Measurements from ENCODE around the gene SLC37A3. TPM values are rescaled to one million over a fixed set of nuclear protein-coding genes. Genes with fewer than 3 reads are reported as not detected.

Gene SLC37A3
- total and polyA plus RNA-seq, 2 donors (not counting 3 experiments of a cell fraction or from before 2014, with no cell fraction given) = 32.7 to 59.7 TPM

- Histone ChIP-seq H4K20me1 (replicated peaks; ENCODE audit: control insufficient read depth, extremely low read depth, insufficient read depth, low read length) (no peaks in the 10 kb centered on the region), H3K4me3 (replicated peaks in 1 of 3; ENCODE audit: insufficient read depth in 1 of 3, low read depth in 1 of 3, low read length in 3 of 3) (no peak overlapping the region), H2AFZ (ENCODE audit: low read depth, low read length) (no peak overlapping the region), H3K9me1 (replicated peaks; ENCODE audit: control insufficient read depth, extremely low read depth, insufficient read depth, low read length) (no peaks in the 10 kb centered on the region), H3K4me2 (ENCODE audit: insufficient read depth, low read length) (no peak overlapping the region), H3K27me3 (ENCODE audit: control insufficient read depth in 2 of 2, insufficient read depth in 2 of 2, low read length in 2 of 2) (no peaks in the 10 kb centered on the region), H3K27ac (ENCODE audit: insufficient read depth, low read depth, low read length) (no peak overlapping the region), H3K9ac (replicated peaks; ENCODE audit: extremely low read depth, insufficient read depth, low read length) (no peak overlapping the region), H3K36me3 (ENCODE audit: control insufficient read depth in 2 of 2, extremely low read depth in 1 of 2, insufficient read depth in 2 of 2, low read length in 2 of 2) (peaks cover 0 to 4% of the 10 kb centered on the region in 2 experiments), H3K79me2 (ENCODE audit: control insufficient read depth, insufficient read depth, low read length) (no peaks in the 10 kb centered on the region), H3K9me3 (replicated peaks; ENCODE audit: control insufficient read depth, insufficient read depth, low read length) (no peaks in the 10 kb centered on the region), H3K4me1 (ENCODE audit: control insufficient read depth, extremely low read depth, insufficient read depth, low read length) (peaks cover 3% of the 10 kb centered on the region)
- POLR2A ChIA-PET = no interaction called here
- intact Hi-C loops (cut with micrococcal nuclease) (no loop called here), dilution Hi-C loops (cut with MboI; ENCODE audit: extremely low pct_ligation_motif_present, low sequenced_read_pairs) (no loop called here)
- CTCF ChIA-PET = interaction anchor here (1.1 kb wide), 1 partner anchor 728 kb away, joined by 4 read pairs; no protein-coding TSS in a partner anchor
- DNase-seq (ENCODE audit: low read depth, low spot score) (no peak), FAIRE-seq (no peak)
- TF ChIP-seq POLR2AphosphoS5 (IDR thresholded peaks at IDR 0.05; ENCODE audit: insufficient read depth, low read depth, low read length) (no peak), CTCF (IDR thresholded peaks at IDR 0.05; ENCODE audit: extremely low read depth in 1 of 2, insufficient read depth in 1 of 2, low read depth in 1 of 2, low read length in 2 of 2) (no peak), FOS (IDR thresholded peaks at IDR 0.05; ENCODE audit: borderline replicate concordance, insufficient read depth, low read length) (no peak)
- BruUV-seq (replicated peaks) = no TSS peak
These were observed 68.2 kb downstream of the SLC37A3 start for GRCh38 chr7:140330128-140330527.

DNA sequence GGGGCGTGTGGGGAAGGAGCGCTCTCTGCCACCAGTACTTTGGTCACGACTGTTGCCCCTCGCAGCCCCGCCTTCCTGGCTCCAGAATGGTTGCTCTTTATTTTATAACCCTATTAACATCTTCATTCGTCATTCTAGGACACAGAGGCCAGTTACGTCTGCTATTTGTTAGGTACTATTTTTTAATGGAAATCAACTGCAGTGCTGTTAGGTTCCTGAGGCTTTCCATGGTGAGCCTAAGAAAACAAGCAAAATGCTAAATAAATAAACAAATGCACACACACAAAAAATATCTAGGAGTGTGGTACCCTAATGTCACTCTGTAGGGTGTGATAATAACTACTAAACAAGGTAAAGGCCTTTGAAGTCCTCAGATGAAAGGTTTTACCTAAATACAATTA lies 71.1 kb downstream of the SLC37A3 start:
- H3K4me2 ChIP-seq (ENCODE audit: insufficient read depth, low read length) = no peak overlapping the region
- no peak overlapping the region for H3K27ac ChIP-seq (ENCODE audit: insufficient read depth, low read depth, low read length)
- no peaks in the 10 kb centered on the region for H3K36me3 ChIP-seq (ENCODE audit: control insufficient read depth in 2 of 2, extremely low read depth in 1 of 2, insufficient read depth in 2 of 2, low read length in 2 of 2)
- no peak for FAIRE-seq
- H3K9me3 ChIP-seq (replicated peaks; ENCODE audit: control insufficient read depth, insufficient read depth, low read length) = no peaks in the 10 kb centered on the region
- TF ChIP-seq POLR2AphosphoS5 (IDR thresholded peaks at IDR 0.05; ENCODE audit: insufficient read depth, low read depth, low read length) = no peak
- TF ChIP-seq MYC (IDR thresholded peaks at IDR 0.05; ENCODE audit: low read depth, low read length) = no peak
- TF ChIP-seq EZH2 (IDR thresholded peaks at IDR 0.05; ENCODE audit: borderline replicate concordance, low read depth, low read length, severe bottlenecking) = no peak
- TF ChIP-seq, protein P1, sequence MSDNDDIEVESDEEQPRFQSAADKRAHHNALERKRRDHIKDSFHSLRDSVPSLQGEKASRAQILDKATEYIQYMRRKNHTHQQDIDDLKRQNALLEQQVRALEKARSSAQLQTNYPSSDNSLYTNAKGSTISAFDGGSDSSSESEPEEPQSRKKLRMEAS (IDR thresholded peaks at IDR 0.05; ENCODE audit: insufficient read depth, insufficient read length) = no peak
- no peak for TF ChIP-seq FOS (IDR thresholded peaks at IDR 0.05; ENCODE audit: borderline replicate concordance, insufficient read depth, low read length)
- no peak for DNase-seq (ENCODE audit: low read depth, low spot score)
- H3K79me2 ChIP-seq (ENCODE audit: control insufficient read depth, insufficient read depth, low read length) = no peaks in the 10 kb centered on the region
- dilution Hi-C loops (cut with MboI; ENCODE audit: extremely low pct_ligation_motif_present, low sequenced_read_pairs) = no loop called here
- H3K9me1 ChIP-seq (replicated peaks; ENCODE audit: control insufficient read depth, extremely low read depth, insufficient read depth, low read length) = no peaks in the 10 kb centered on the region
- H3K4me3 ChIP-seq (replicated peaks in 1 of 3; ENCODE audit: insufficient read depth in 1 of 3, low read depth in 1 of 3, low read length in 3 of 3) = no peak overlapping the region
- intact Hi-C loops (cut with micrococcal nuclease) = loop anchor here (10.0 kb wide), 1 partner anchor 262 kb away; the partner anchor contains the start of gene PARP12
- no peaks in the 10 kb centered on the region for H4K20me1 ChIP-seq (replicated peaks; ENCODE audit: control insufficient read depth, extremely low read depth, insufficient read depth, low read length)
- no peaks in the 10 kb centered on the region for H3K27me3 ChIP-seq (ENCODE audit: control insufficient read depth in 2 of 2, insufficient read depth in 2 of 2, low read length in 2 of 2)
- CTCF ChIA-PET = interaction anchor here (1.0 to 2.0 kb wide), 3 partner anchors 150 to 893 kb away, joined by 3 to 7 read pairs (median 7); partner anchors contain the start of gene KDM7A
- POLR2A ChIA-PET = no interaction called here
- BruUV-seq (replicated peaks) = no TSS peak
- H3K4me1 ChIP-seq (ENCODE audit: control insufficient read depth, extremely low read depth, insufficient read depth, low read length) = no peaks in the 10 kb centered on the region
- H3K9ac ChIP-seq (replicated peaks; ENCODE audit: extremely low read depth, insufficient read depth, low read length) = no peak overlapping the region
- no peak overlapping the region for H2AFZ ChIP-seq (ENCODE audit: low read depth, low read length)
